Heart left ventricle (tissue), 16 donors: Measurements from ENCODE around the gene FTO. TPM values are rescaled to one million over a fixed set of nuclear protein-coding genes. Genes with fewer than 3 reads are reported as not detected.
"Not testable (repeated sequence)": the region's sequence is repeated elsewhere in the genome, so short reads cannot be mapped to it uniquely, and the experiment has no call there.

Experiments
- ATAC-seq, 4 donors: fragments of 200-7000 bp; cut with Tn5 transposase; one replicate each; pipeline ENCODE4 v1.9.1; 2020 to 2022; ENCODE audit warnings: moderate library complexity in 4 of 4, mild to moderate bottlenecking in 3 of 4, moderate number of reproducible peaks in 1 of 4
- DNase-seq, 5 donors: peaks; one replicate each; pipeline ENCODE4 v3.0.0-alpha.2; 2020
- H3K27ac ChIP-seq, 12 donors: fragments of 200-600 bp; sonication (generic) in 4 of 12; one replicate each; pipeline versions ENCODE4 v1.5.0 to v1.8.0; 2016 to 2022; ENCODE audit warnings: mild to moderate bottlenecking in 2 of 12
- H3K27me3 ChIP-seq, 9 donors: fragments of 200-600 bp; sonication (generic) in 2 of 9; one replicate each; pipeline versions ENCODE4 v1.5.1 to v1.8.0; 2016 to 2022; ENCODE audit warnings: mild to moderate bottlenecking in 3 of 9
- H3K36me3 ChIP-seq, 9 donors: fragments of 200-600 bp; sonication (generic) in 2 of 9; one replicate each; pipeline versions ENCODE4 v1.5.0 to v1.8.0; 2018 to 2022; ENCODE audit warnings: mild to moderate bottlenecking in 2 of 9
- H3K4me1 ChIP-seq, 12 donors: fragments of 200-600 bp; sonication (generic) in 4 of 12; one replicate each; pipeline versions ENCODE4 v1.5.0 to v1.8.0; 2016 to 2022; ENCODE audit warnings: mild to moderate bottlenecking in 3 of 12
- H3K4me3 ChIP-seq, 12 donors: fragments of 200-600 bp; sonication (generic) in 4 of 12; one replicate each; pipeline versions ENCODE4 v1.5.0 to v1.8.0; 2017 to 2022; ENCODE audit warnings: mild to moderate bottlenecking in 9 of 12, moderate library complexity in 4 of 12
- H3K9me3 ChIP-seq, 12 donors: fragments of 200-600 bp; sonication (generic) in 4 of 12; one replicate each; pipeline versions ENCODE4 v1.5.0 to v1.8.0; 2016 to 2022; ENCODE audit warnings: mild to moderate bottlenecking in 1 of 12
- CTCF ChIP-seq, 12 donors: fragments of 200-600 bp; sonication (generic) in 4 of 12; IDR thresholded peaks; one replicate each; pipeline versions ENCODE4 v1.5.0 to v1.8.0; 2018 to 2022; ENCODE audit warnings: antibody characterized with exemption in 12 of 12, mild to moderate bottlenecking in 5 of 12
- POLR2A ChIP-seq, 2 donors: fragments of 450-650 bp; IDR thresholded peaks; one replicate each; pipeline ENCODE4 v1.6.1; 2017; ENCODE audit warnings: antibody characterized with exemption in 2 of 2, mild to moderate bottlenecking in 2 of 2, moderate library complexity in 2 of 2
- WGBS, 4 donors: extraction: QIAGEN DNeasy Blood & Tissue Kit in 2 of 4; methylation state at CpG; one replicate each; pipeline versions ENCODE4 v1.1.5 to v1.1.7; 2013 to 2018; 5-methylcytosine and 5-hydroxymethylcytosine counted together
- intact Hi-C, 10 donors: fragments of 100-400 bp; cut with DNase I; formaldehyde crosslinking; loops; one replicate each; pipeline versions ENCODE4 v1.11.1 to v1.14.2; 2022
- polyA plus RNA-seq, 2 donors: library from polyadenylated mRNA; stranded (reverse); fragments of 200-250 nt; gene quantifications; one replicate each; pipeline ENCODE4 v1.2.3, GENCODE V29; 2013
- total RNA-seq, 9 donors: library from RNA; depleted of rRNA in 2 of 9; stranded (reverse); fragments of >200 nt in 2 of 9; fragmentation: NEBNext Ultra II Directional in 3 of 9; extraction: Animal tissue kit (Norgen Biotek cat#: 25700) in 3 of 9; gene quantifications; one replicate each; pipeline versions ENCODE4 v1.1.0 to v1.2.4, GENCODE V29; 2016 to 2023
- donor health status: ischemic (EF 13 %, LVEDD 7.1; RV severe dilation, severe dysfunction).
- donor health status: healthy with polysubstance abuse.
- donor health status: DM: no; HTN: yes; CAD: no.
- donor health status: DM: no; HTN: no; CAD: no.
- donor health status: ischemic (EF 25% LVEDD 6.9; RV normal size, moderate dysfunction).
- donor health status: ischemic (EF 25% LVEDD 5.7; RV mildly dilated, moderate dysfunction).
- donor health status: healthy.
- donor health status: DM: yes; HTN: yes; CAD: no.
- donor health status: ischemic (EF 35%, LVEDD 5.7; RV mildly dilated, moderate dysfunction).
- donor health status: nonischemic (EF 11% LVEDD 7.7; RV severe dilation, severe dysfunction).
- donor health status: DM: yes; HTN: yes; CAD: no.
- donor health status: PGD.
- donor health status: ischemic (EF 29% LVEDD 5.4; RV normal size, mild dysfunction).
- donor health status: nonischemic (EF 23%, LVEDD 6.1; RV moderate dilation, normal function).

Gene FTO
- total and polyA plus RNA-seq, 11 donors, result 11.8 to 105 (median 86.8) TPM

GRCh38 chr16:53888222-53888621, 184.3 kb downstream of the FTO start:
- WGBS, 4 donors, result 81 to 94% (median 87%) methylated on average over 3 of the region's 3 CpGs
- no peak for TF ChIP-seq POLR2A (IDR thresholded peaks at IDR 0.05)
- TF ChIP-seq CTCF (IDR thresholded peaks at IDR 0.05), result no peak
- H3K36me3 ChIP-seq, result peaks cover 0 to 37% (median 23%) of the 10 kb centered on the region in 9 donors
- H3K4me3 ChIP-seq, result no peak overlapping the region
- intact Hi-C loops, result no loop called here
- no peak overlapping the region for H3K27ac ChIP-seq
- ATAC-seq, result no peak
- DNase-seq, result no peak
- H3K4me1 ChIP-seq, result peaks cover 0 to 14% (median 9%) of the 10 kb centered on the region in 12 donors
- H3K27me3 ChIP-seq, result no peaks in the 10 kb centered on the region
- H3K9me3 ChIP-seq, result no peaks in the 10 kb centered on the region

GRCh38 chr16:53890877-53891276, 186.9 kb downstream of the FTO start:
- intact Hi-C loops, result loop anchor here in 5 of 10 donors (5.0 to 10.0 kb wide), 6 partner anchors 294 to 1044 kb away; partner anchors contain the start of genes IRX3 (in 3 of the 5) and IRX5 (in 2 of the 5)

GRCh38 chr16:53891409-53892139, 187.6 kb downstream of the FTO start:
- peaks cover 0 to 28% (median 22%) of the 10 kb centered on the region in 9 donors for H3K36me3 ChIP-seq
- H3K4me3 ChIP-seq, result no peak overlapping the region
- DNase-seq (no peak), ATAC-seq (no peak)
- no peaks in the 10 kb centered on the region for H3K9me3 ChIP-seq
- no peak overlapping the region for H3K27ac ChIP-seq
- TF ChIP-seq POLR2A (IDR thresholded peaks at IDR 0.05) (no peak), CTCF (IDR thresholded peaks at IDR 0.05) (no peak)
- 74 to 80% (median 75%) methylated on average over 9 of the region's 9 CpGs for WGBS, 4 donors
- peaks cover 3 to 39% (median 24%) of the 10 kb centered on the region in 12 donors for H3K4me1 ChIP-seq
- intact Hi-C loops, result loop anchor here in 5 of 10 donors (5.0 to 10.0 kb wide), 6 partner anchors 293 to 1043 kb away; partner anchors contain the start of genes IRX3 (in 3 of the 5) and IRX5 (in 2 of the 5)
- no peaks in the 10 kb centered on the region for H3K27me3 ChIP-seq

More at GRCh38 chr16:53890877-53891276, 186.9 kb downstream of the FTO start:
- WGBS, 4 donors, result 90 to 98% (median 95%) methylated on average over 8 of the region's 8 CpGs
- H3K27me3 ChIP-seq, H3K27ac ChIP-seq, ATAC-seq, DNase-seq, H3K4me3 ChIP-seq, H3K9me3 ChIP-seq: not testable (repeated sequence)
- H3K4me1 ChIP-seq, result peaks cover 3 to 35% (median 24%) of the 10 kb centered on the region in 12 donors
- peaks cover 0 to 30% (median 22%) of the 10 kb centered on the region in 9 donors for H3K36me3 ChIP-seq

- 7 to 15% (median 9%) methylated on average over 3 of the region's 3 CpGs for WGBS, 4 donors
- intact Hi-C loops, result loop anchor here in 5 of 10 donors (5.0 to 10.0 kb wide), 6 partner anchors 293 to 1043 kb away; partner anchors contain the start of genes IRX3 (in 3 of the 5) and IRX5 (in 2 of the 5)
- H3K36me3 ChIP-seq, result peaks cover 0 to 26% (median 22%) of the 10 kb centered on the region in 9 donors
- peak in 2 of 5 donors; percentile 32 to 48 for DNase-seq
- no peak for TF ChIP-seq POLR2A (IDR thresholded peaks at IDR 0.05)
- peak; percentile 59 to 83 (median 74) for TF ChIP-seq CTCF (IDR thresholded peaks at IDR 0.05)
- no peak overlapping the region for H3K4me3 ChIP-seq
- H3K4me1 ChIP-seq, result peaks cover 3 to 45% (median 24%) of the 10 kb centered on the region in 12 donors
- peak in 3 of 4 donors; percentile 66 to 74 (median 69) for ATAC-seq
- H3K27me3 ChIP-seq, result no peaks in the 10 kb centered on the region
- no peaks in the 10 kb centered on the region for H3K9me3 ChIP-seq
- H3K27ac ChIP-seq, result no peak overlapping the region
Measured at GRCh38 chr16:53892155-53892554, 188.2 kb downstream of the FTO start.
